A549 (cell line): ENCODE results near the gene PIK3CD. TPM values are rescaled to one million over a fixed set of nuclear protein-coding genes. Genes with fewer than 3 reads are reported as not detected.

ENCODE experiments used
- ATAC-seq, 2 experiments: fragments of 200-7000 bp in 1 of 2; fragments of >200 bp in 1 of 2; cut with Nextera tagmentation in 1 of 2; cut with Tn5 transposase in 1 of 2; 3 replicates each; pipeline versions ENCODE4 v1.8.0 to v1.9.1; 2018 to 2020; ENCODE audit warnings: mild to moderate bottlenecking in 1 of 2, moderate library complexity in 1 of 2
- CTCF ChIA-PET: fragments of 300-600 bp; sonication (Branson Sonifier 250); formaldehyde crosslinking; extraction: SDS; loops from one replicate; lab custom pipeline; 2021; ENCODE audit warnings: antibody characterized with exemption, inconsistent platforms; lab: Yijun Ruan, JAX
- POLR2A ChIA-PET: fragments of 350-600 bp; formaldehyde crosslinking; extraction: SDS; loops from one replicate; lab custom pipeline; 2021; ENCODE audit warnings: antibody characterized with exemption, inconsistent platforms; lab: Yijun Ruan, JAX
- DNase-seq, 2 experiments: peaks; one replicate each; pipeline versions ENCODE4 v3.0.0 to v3.0.0-alpha.2; 2011 to 2016; ENCODE audit warnings: low read depth in 1 of 2, low spot score in 1 of 2
- FAIRE-seq: peaks from 2 replicates; lab custom pipeline; 2011; peaks lifted over from hg19 to GRCh38; lab: Jason Lieb, UNC
- H3K27ac ChIP-seq, 2 experiments: fragments of >200 bp; sonication (Bioruptor Twin); formaldehyde crosslinking; 3 replicates each; pipeline ENCODE4 v1.5.1; 2016 to 2017
- H3K4me1 ChIP-seq: fragments of >200 bp; sonication (Bioruptor Twin); formaldehyde crosslinking; 3 replicates; pipeline ENCODE4 v1.6.1; 2016
- H3K4me2 ChIP-seq: fragments of >200 bp; sonication (Bioruptor Twin); formaldehyde crosslinking; 3 replicates; pipeline ENCODE4 v1.6.1; 2016
- H3K4me3 ChIP-seq: fragments of >200 bp; sonication (Bioruptor Twin); formaldehyde crosslinking; 3 replicates; pipeline ENCODE4 v1.5.1; 2016
- H3K9me3 ChIP-seq: fragments of >200 bp; sonication (Bioruptor Twin); formaldehyde crosslinking; 3 replicates; pipeline ENCODE4 v1.6.1; 2016
- CBX2 ChIP-seq: fragments of 200-600 bp; sonication (generic); IDR thresholded peaks from 2 replicates; pipeline ENCODE4 v1.6.1; 2016; ENCODE audit warnings: low read depth, mild to moderate bottlenecking, borderline replicate concordance
- CBX8 ChIP-seq: fragments of 200-600 bp; sonication (generic); IDR thresholded peaks from 2 replicates; pipeline ENCODE4 v1.6.1; 2016
- CHD4 ChIP-seq: fragments of 200-600 bp; sonication (generic); IDR thresholded peaks from 2 replicates; pipeline ENCODE4 v1.6.1; 2016; ENCODE audit warnings: antibody characterized with exemption, mild to moderate bottlenecking, borderline replicate concordance
- EP300 ChIP-seq, 2 experiments: fragments of >200 bp; sonication (Bioruptor Twin); formaldehyde crosslinking; IDR thresholded peaks; 2 replicates in 1 of 2; 3 replicates in 1 of 2; pipeline ENCODE4 v1.6.1; 2016 to 2017
- ESRRA ChIP-seq: fragments of 150-350 bp; IDR thresholded peaks from 2 replicates; pipeline ENCODE4 v1.6.1; 2014; ENCODE audit warnings: mild to moderate bottlenecking, low read length, borderline replicate concordance
- FOSL2 ChIP-seq, 2 experiments: fragments of 450-650 bp in 1 of 2; fragments of >200 bp in 1 of 2; sonication (Bioruptor Twin) in 1 of 2; formaldehyde crosslinking; IDR thresholded peaks; 2 replicates each; pipeline versions ENCODE4 v1.5.0 to v1.6.1; 2016 to 2020; ENCODE audit warnings: mild to moderate bottlenecking in 1 of 2, moderate library complexity in 1 of 2
- HDAC2 ChIP-seq: fragments of 200-600 bp; sonication (generic); IDR thresholded peaks from 2 replicates; pipeline ENCODE4 v1.6.1; 2016
- HEYL ChIP-seq: fragments of 250-450 bp; sonication (Bioruptor Pico); IDR thresholded peaks from 2 replicates; pipeline ENCODE4 v1.8.0; 2021; ENCODE audit warnings: mild to moderate bottlenecking, moderate library complexity
- JUNB ChIP-seq: fragments of >200 bp; sonication (Bioruptor Twin); formaldehyde crosslinking; IDR thresholded peaks from 2 replicates; pipeline ENCODE4 v1.6.1; 2016
- KDM1A ChIP-seq: fragments of 200-600 bp; sonication (generic); IDR thresholded peaks from 2 replicates; pipeline ENCODE4 v1.6.1; 2016; ENCODE audit warnings: low read depth, mild to moderate bottlenecking
- MYC ChIP-seq: IDR thresholded peaks from 2 replicates; pipeline ENCODE4 v1.6.1; 2012; ENCODE audit warnings: mild to moderate bottlenecking, inconsistent platforms, low read length, improper control_type of control experiment, borderline replicate concordance
- NFE2L2 ChIP-seq: fragments of 150-350 bp; conservative IDR thresholded peaks from 2 replicates; pipeline ENCODE4 v1.6.1; 2014; ENCODE audit warnings: low read length
- NR3C1 ChIP-seq: fragments of >200 bp; sonication (Bioruptor Twin); formaldehyde crosslinking; IDR thresholded peaks from 3 replicates; pipeline ENCODE4 v1.6.1; 2017
- PHF8 ChIP-seq: fragments of 200-600 bp; sonication (generic); IDR thresholded peaks from 2 replicates; pipeline ENCODE4 v1.6.1; 2016; ENCODE audit warnings: low read depth, mild to moderate bottlenecking, antibody characterized with exemption, moderate library complexity, borderline replicate concordance
- RAD21 ChIP-seq, 2 experiments: fragments of >200 bp in 1 of 2; sonication (Bioruptor Twin) in 1 of 2; formaldehyde crosslinking in 1 of 2; IDR thresholded peaks in 1 of 2; conservative IDR thresholded peaks in 1 of 2; 2 replicates in 1 of 2; 3 replicates in 1 of 2; pipeline ENCODE4 v1.6.1; 2012 to 2018; ENCODE audit warnings: inconsistent platforms in 1 of 2
- RARB ChIP-seq: fragments of 250-450 bp; sonication (Bioruptor Pico); IDR thresholded peaks from 2 replicates; pipeline ENCODE4 v1.8.0; 2021; ENCODE audit warnings: mild to moderate bottlenecking, moderate library complexity
- SREBF2 ChIP-seq: fragments of 450-650 bp; IDR thresholded peaks from 2 replicates; pipeline ENCODE4 v1.6.1; 2014; ENCODE audit warnings: mild to moderate bottlenecking, moderate library complexity
- ZC3H11A ChIP-seq: fragments of 450-650 bp; IDR thresholded peaks from 2 replicates; pipeline ENCODE4 v1.6.1; 2014; ENCODE audit warnings: antibody characterized with exemption, mild to moderate bottlenecking
- ZFP36 ChIP-seq: fragments of 450-650 bp; IDR thresholded peaks from 2 replicates; pipeline ENCODE4 v1.6.1; 2014; ENCODE audit warnings: borderline replicate concordance; ENCODE audit not compliant: partially characterized antibody
- ZSCAN20 ChIP-seq: fragments of 250-450 bp; sonication (Bioruptor Pico); IDR thresholded peaks from 2 replicates; pipeline ENCODE4 v1.8.0; 2022; ENCODE audit warnings: mild to moderate bottlenecking, moderate library complexity
- WGBS: methylation state at CpG from one replicate; pipeline ENCODE4 v1.1.6; 2017; ENCODE audit errors: missing lambda C conversion rate; 5-methylcytosine and 5-hydroxymethylcytosine counted together
- polyA plus RNA-seq, 4 experiments: library from polyadenylated mRNA; depleted of rRNA in 3 of 4; stranded (reverse); fragments of >200 nt; fragmentation: RNase III in 1 of 4; extraction: RNeasy Plus Mini Kit Qiagen cat#74134 plus additional on column Dnase treatment in 1 of 4; gene quantifications; 2 replicates in 3 of 4; 3 replicates in 1 of 4; pipeline ENCODE4 v1.2.3, GENCODE V29; 2011 to 2017
- TF ChIP-seq, protein P1 (sequence below): fragments of 250-450 bp; sonication (Bioruptor Pico); IDR thresholded peaks from 2 replicates; pipeline ENCODE4 v1.5.0; 2020; ENCODE audit warnings: low read depth, mild to moderate bottlenecking, moderate library complexity
- TF ChIP-seq, protein P2 (sequence below): fragments of 200-600 bp; sonication (generic); IDR thresholded peaks from 2 replicates; pipeline ENCODE4 v1.6.1; 2016; ENCODE audit warnings: antibody characterized with exemption, mild to moderate bottlenecking, moderate library complexity
- TF ChIP-seq, protein P3 (sequence below): IDR thresholded peaks from 2 replicates; pipeline ENCODE4 v1.6.1; 2012

Gene PIK3CD
- polyA plus RNA-seq, 2 of the 4 experiments (the other 2 are of a cell fraction) = 2.4 to 3.5 TPM

DNA sequence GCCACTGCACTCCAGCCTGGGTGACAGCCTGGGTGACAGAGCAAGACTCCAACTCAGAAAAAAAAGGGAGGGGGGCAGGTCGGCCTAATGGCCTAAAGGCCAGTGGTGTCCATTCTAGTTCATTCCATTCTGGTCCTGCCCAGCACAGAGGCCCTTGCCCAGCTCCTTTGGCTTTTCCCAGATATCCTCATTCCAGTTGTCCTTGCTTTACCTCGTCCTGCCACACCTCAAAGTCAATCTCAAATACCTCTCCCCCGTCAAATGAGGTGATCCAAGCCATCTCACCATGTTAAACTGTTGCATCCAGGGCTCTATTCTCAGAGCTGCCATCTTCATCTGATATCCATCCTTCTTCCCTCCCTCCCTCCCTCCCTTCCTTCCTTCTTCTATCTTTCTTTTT lies 19.9 kb upstream of the PIK3CD start:
- ChIA-PET POLR2A (no interaction called here), CTCF (interaction anchor here (0.5 to 1.2 kb wide), 4 partner anchors 9 to 537 kb away, joined by 3 read pairs; no protein-coding TSS in a partner anchor)
- FAIRE-seq = no peak
- H3K4me3 ChIP-seq = no peak overlapping the region
- H3K4me1 ChIP-seq = no peaks in the 10 kb centered on the region
- no peak overlapping the region for H3K27ac ChIP-seq
- 74% methylated on average over 3 of the region's 3 CpGs for WGBS
- ATAC-seq = no peak
- DNase-seq = no peak
- no peak for TF ChIP-seq FOSL2 (IDR thresholded peaks at IDR 0.05)
- TF ChIP-seq FOSL2 (CRISPR knock-in tag; IDR thresholded peaks at IDR 0.05) = no peak
- TF ChIP-seq PHF8 = no peak
- no peak overlapping the region for H3K4me2 ChIP-seq
- H3K9me3 ChIP-seq = no peaks in the 10 kb centered on the region

DNA sequence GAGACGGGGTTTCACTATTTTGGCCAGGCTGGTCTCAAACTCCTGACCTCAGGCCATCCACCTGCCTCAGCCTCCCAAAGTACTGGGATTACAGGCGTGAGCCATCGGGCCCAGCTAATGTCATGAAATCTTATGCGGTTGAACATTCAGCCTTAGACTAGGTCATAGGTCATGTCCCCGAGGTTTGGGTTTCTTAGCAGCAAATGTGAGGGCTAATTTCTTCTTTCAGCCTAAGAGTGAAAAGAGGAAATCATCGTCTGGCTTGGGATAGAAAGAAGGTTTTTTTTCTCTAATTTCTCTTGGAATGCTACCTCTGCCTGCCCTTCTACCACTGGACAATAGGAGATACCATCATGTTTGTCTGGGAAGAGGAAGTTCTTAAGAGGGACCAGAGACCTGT lies 18.0 kb upstream of the PIK3CD start:
- no peak overlapping the region for H3K4me2 ChIP-seq
- no peak for DNase-seq
- no peak for ATAC-seq
- no peak overlapping the region for H3K4me3 ChIP-seq
- POLR2A ChIA-PET = no interaction called here
- TF ChIP-seq CHD4 (no peak), NR3C1 (no peak), EP300 (IDR thresholded peaks at IDR 0.05) (no peak), HEYL (CRISPR knock-in tag) (no peak), PHF8 (no peak), ZSCAN20 (CRISPR knock-in tag) (no peak), JUNB (no peak), RARB (CRISPR knock-in tag) (no peak), KDM1A (no peak), ESRRA (no peak), ZFP36 (no peak), ZC3H11A (no peak)
- TF ChIP-seq, protein P1, sequence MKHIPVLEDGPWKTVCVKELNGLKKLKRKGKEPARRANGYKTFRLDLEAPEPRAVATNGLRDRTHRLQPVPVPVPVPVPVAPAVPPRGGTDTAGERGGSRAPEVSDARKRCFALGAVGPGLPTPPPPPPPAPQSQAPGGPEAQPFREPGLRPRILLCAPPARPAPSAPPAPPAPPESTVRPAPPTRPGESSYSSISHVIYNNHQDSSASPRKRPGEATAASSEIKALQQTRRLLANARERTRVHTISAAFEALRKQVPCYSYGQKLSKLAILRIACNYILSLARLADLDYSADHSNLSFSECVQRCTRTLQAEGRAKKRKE (CRISPR knock-in tag) = no peak
- TF ChIP-seq, protein P2, sequence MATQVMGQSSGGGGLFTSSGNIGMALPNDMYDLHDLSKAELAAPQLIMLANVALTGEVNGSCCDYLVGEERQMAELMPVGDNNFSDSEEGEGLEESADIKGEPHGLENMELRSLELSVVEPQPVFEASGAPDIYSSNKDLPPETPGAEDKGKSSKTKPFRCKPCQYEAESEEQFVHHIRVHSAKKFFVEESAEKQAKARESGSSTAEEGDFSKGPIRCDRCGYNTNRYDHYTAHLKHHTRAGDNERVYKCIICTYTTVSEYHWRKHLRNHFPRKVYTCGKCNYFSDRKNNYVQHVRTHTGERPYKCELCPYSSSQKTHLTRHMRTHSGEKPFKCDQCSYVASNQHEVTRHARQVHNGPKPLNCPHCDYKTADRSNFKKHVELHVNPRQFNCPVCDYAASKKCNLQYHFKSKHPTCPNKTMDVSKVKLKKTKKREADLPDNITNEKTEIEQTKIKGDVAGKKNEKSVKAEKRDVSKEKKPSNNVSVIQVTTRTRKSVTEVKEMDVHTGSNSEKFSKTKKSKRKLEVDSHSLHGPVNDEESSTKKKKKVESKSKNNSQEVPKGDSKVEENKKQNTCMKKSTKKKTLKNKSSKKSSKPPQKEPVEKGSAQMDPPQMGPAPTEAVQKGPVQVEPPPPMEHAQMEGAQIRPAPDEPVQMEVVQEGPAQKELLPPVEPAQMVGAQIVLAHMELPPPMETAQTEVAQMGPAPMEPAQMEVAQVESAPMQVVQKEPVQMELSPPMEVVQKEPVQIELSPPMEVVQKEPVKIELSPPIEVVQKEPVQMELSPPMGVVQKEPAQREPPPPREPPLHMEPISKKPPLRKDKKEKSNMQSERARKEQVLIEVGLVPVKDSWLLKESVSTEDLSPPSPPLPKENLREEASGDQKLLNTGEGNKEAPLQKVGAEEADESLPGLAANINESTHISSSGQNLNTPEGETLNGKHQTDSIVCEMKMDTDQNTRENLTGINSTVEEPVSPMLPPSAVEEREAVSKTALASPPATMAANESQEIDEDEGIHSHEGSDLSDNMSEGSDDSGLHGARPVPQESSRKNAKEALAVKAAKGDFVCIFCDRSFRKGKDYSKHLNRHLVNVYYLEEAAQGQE = no peak
- TF ChIP-seq, protein P3, sequence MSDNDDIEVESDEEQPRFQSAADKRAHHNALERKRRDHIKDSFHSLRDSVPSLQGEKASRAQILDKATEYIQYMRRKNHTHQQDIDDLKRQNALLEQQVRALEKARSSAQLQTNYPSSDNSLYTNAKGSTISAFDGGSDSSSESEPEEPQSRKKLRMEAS = no peak
- 70% methylated on average over 6 of the region's 6 CpGs for WGBS
- no peaks in the 10 kb centered on the region for H3K4me1 ChIP-seq
- no peak for FAIRE-seq
- CTCF ChIA-PET = interaction anchor here (0.9 kb wide), 1 partner anchor 89 kb away, joined by 3 read pairs; no protein-coding TSS in a partner anchor
- no peaks in the 10 kb centered on the region for H3K9me3 ChIP-seq
- H3K27ac ChIP-seq = no peak overlapping the region

DNA sequence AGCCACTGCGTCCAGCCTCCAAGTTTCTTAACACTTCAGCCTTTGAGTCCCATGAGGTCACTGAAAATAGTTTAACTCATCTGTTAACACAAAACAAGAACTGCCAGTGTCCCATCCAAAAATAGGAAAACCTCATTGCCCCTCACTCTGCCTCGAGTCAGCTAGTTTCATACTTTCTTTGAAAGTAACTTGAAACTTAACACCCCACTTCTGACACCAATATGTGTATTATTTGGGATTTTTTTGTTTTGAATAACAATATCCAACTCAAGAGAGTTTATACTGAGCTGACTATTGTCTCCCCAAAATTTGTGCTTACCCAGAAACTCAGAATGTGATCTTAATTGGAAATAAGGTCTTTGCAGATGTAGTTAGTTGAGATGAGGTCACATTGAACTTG lies 16.9 kb upstream of the PIK3CD start:
- DNase-seq (no peak), ATAC-seq (no peak), FAIRE-seq (no peak)
- ChIA-PET POLR2A (no interaction called here), CTCF (no interaction called here)
- no peaks in the 10 kb centered on the region for H3K4me1 ChIP-seq
- no peak overlapping the region for H3K4me2 ChIP-seq
- no peak overlapping the region for H3K4me3 ChIP-seq
- H3K9me3 ChIP-seq = no peaks in the 10 kb centered on the region
- H3K27ac ChIP-seq = no peak overlapping the region
- WGBS = 53% methylated on average over 2 of the region's 2 CpGs
- TF ChIP-seq CBX2 (no peak), HDAC2 (no peak), RARB (CRISPR knock-in tag) (no peak), RAD21 (conservative IDR thresholded peaks at IDR 0.05 in 1 of 2, IDR thresholded peaks at IDR 0.05 in 1 of 2) (no peak), HEYL (CRISPR knock-in tag) (no peak), SREBF2 (no peak), MYC (no peak), NFE2L2 (no peak), CBX8 (no peak)
- TF ChIP-seq, protein P2 = no peak
